ENCODE data around the gene KDM2A.
"Not testable (repeated sequence)": the region's sequence is repeated elsewhere in the genome, so short reads cannot be mapped to it uniquely, and the experiment has no call there.

Gene KDM2A

DNA sequence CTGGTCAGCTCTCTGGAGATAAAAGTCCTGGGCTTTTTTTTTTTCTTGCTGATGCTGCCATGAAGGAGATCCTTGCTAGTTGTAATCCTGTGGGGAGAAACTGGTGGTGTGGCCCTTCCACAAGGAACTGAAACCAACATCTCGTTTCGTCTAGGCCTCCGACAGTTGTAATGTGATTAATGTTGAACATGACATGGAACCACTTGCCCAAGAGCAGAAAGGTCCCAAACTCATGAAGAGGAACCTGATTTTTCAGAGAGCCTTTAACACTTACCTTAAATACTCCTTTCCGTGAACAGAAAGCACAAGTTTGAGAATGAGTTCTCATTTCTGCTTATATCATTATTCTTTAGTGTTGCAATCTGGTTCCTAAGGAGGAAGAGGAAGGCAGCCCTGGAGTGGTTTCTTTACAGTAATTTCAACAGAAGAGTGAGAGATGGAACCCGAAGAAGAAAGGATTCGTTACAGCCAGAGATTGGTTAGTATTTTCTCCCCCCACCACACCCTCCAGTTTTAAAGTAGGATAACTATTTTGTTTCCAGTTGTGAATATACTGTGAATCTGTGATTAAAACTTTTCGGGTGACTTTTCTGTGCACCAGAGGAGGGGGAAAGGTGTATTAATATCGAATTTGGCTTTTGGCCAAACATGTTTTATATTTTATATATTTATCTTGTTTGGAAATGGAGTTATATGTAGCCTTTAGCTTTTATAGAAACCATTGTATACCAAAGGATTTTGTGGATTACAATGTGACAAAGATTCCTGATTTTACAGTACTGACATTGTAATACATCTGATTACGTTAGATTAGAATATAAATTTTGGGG lies 2.0 kb downstream of the KDM2A start:
- no peak for TF ChIP-seq CTCF (IDR thresholded peaks at IDR 0.05; ENCODE audit: control insufficient read depth, insufficient read depth, low read depth, low read length, missing control alignments)
- no peak for DNase-seq (ENCODE audit: low read depth)

GRCh38 chr11:67123801-67124200 lies 4.7 kb downstream of the KDM2A start:
- DNase-seq (ENCODE audit: low read depth); H3K4me3 ChIP-seq (ENCODE audit: control insufficient read depth, low read depth, low read length): not testable (repeated sequence)

More for the DNA sequence above, 2.0 kb downstream of the KDM2A start:
- H3K4me3 ChIP-seq (ENCODE audit: control insufficient read depth, low read depth, low read length): peak overlapping the region; percentile 92

GRCh38 chr11:67126243-67126642 lies 7.2 kb downstream of the KDM2A start:
- not testable (repeated sequence) for DNase-seq (ENCODE audit: low read depth); H3K4me3 ChIP-seq (ENCODE audit: control insufficient read depth, low read depth, low read length)

DNA sequence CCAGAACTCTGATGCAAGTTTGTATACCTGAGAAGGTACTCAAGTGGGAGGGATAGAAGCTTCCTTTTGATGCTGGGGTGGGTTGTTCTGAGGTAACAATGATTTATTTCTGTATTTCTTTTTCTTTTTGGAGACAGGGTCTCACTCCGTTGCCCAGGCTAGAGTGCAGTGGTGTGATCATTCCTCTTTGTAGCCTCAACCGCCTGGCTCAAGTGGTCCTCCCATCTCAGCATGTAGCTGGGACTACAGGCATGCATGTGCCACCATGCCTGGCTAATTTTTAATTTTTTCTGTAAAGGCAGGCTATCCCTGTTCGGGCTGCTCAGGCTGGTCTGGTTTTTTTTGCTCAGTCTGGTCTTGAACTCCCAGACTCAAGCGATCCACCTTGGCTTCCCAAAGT lies 7.9 kb downstream of the KDM2A start:
- no peak for DNase-seq (ENCODE audit: low read depth)
- TF ChIP-seq CTCF (IDR thresholded peaks at IDR 0.05; ENCODE audit: control insufficient read depth, insufficient read depth, low read depth, low read length, missing control alignments): no peak

DNA sequence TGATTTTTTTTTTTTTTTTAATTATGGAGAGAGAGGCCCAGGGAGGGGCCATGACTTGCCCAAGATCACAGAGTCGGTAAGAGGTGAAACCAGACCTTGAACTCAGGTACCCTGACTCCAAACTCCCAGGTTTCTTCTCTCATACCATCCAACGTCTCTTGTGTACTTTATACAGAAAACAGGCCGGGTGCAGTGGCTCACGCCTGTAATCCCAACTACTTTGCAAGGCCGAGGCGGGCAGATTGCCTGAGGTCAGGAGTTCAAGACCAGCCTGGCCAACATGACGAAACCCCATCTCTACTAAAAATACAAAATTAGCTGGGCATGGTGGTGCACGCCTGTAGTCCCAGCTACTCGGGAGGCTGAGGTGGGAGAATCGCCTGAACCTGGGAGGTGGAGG lies 11.8 kb downstream of the KDM2A start:
- not testable (repeated sequence) for H3K4me3 ChIP-seq (ENCODE audit: control insufficient read depth, low read depth, low read length); DNase-seq (ENCODE audit: low read depth)

More for the DNA sequence above, 7.9 kb downstream of the KDM2A start:
- no peak overlapping the region for H3K4me3 ChIP-seq (ENCODE audit: control insufficient read depth, low read depth, low read length)

- DNase-seq (ENCODE audit: low read depth): no peak
- H3K4me3 ChIP-seq (ENCODE audit: control insufficient read depth, low read depth, low read length): no peak overlapping the region
- no peak for TF ChIP-seq CTCF (IDR thresholded peaks at IDR 0.05; ENCODE audit: control insufficient read depth, insufficient read depth, low read depth, low read length, missing control alignments)
Observed at GRCh38 chr11:67136156-67136555, 17.1 kb downstream of the KDM2A start.

- TF ChIP-seq CTCF (IDR thresholded peaks at IDR 0.05; ENCODE audit: control insufficient read depth, insufficient read depth, low read depth, low read length, missing control alignments): no peak
- DNase-seq (ENCODE audit: low read depth): no peak
- no peak overlapping the region for H3K4me3 ChIP-seq (ENCODE audit: control insufficient read depth, low read depth, low read length)
Observed at GRCh38 chr11:67138922-67139321, 19.9 kb downstream of the KDM2A start.

GRCh38 chr11:67146516-67147226 lies 27.6 kb downstream of the KDM2A start:
- no peak for DNase-seq (ENCODE audit: low read depth)
- no peak for TF ChIP-seq CTCF (IDR thresholded peaks at IDR 0.05; ENCODE audit: control insufficient read depth, insufficient read depth, low read depth, low read length, missing control alignments)
- no peak overlapping the region for H3K4me3 ChIP-seq (ENCODE audit: control insufficient read depth, low read depth, low read length)
